Measurements from ENCODE around the gene MYOG. TPM values are rescaled to one million over a fixed set of nuclear protein-coding genes. Genes with fewer than 3 reads are reported as not detected.

Gene MYOG
- total RNA-seq, 1 experiment from 2014 or later, result not detected

GRCh38 chr1:203122159-203122558 is 36.3 kb upstream of the MYOG start:
- H3K27me3 Mint-ChIP-seq (ENCODE audit: insufficient read depth, unreplicated experiment), result no peaks in the 10 kb centered on the region
- TF ChIP-seq CTCF (IDR thresholded peaks at IDR 0.05; ENCODE audit: insufficient read depth in 1 of 2, low read depth in 1 of 2, low read length in 1 of 2, severe bottlenecking in 1 of 2, unreplicated experiment in 1 of 2), result no peak
- peaks cover 17% of the 10 kb centered on the region for H3K4me1 Mint-ChIP-seq (ENCODE audit: low read depth, unreplicated experiment)
- H3K9me3 Mint-ChIP-seq (ENCODE audit: unreplicated experiment), result no peaks in the 10 kb centered on the region
- POLR2A ChIA-PET, result no interaction called here
- DNase-seq, result no peak
- BruUV-seq (replicated peaks), result no TSS peak
- Histone ChIP-seq H3K36me3 (ENCODE audit: control insufficient read depth, insufficient read depth, low read length) (no peaks in the 10 kb centered on the region), H3K4me3 (ENCODE audit: low read depth, low read length) (no peak overlapping the region), H3K4me1 (peaks cover 14% of the 10 kb centered on the region), H3K9me3 (no peaks in the 10 kb centered on the region), H3K27me3 (replicated peaks; ENCODE audit: control insufficient read depth, insufficient read depth, low read length) (no peaks in the 10 kb centered on the region)
- H3K27ac Mint-ChIP-seq (ENCODE audit: unreplicated experiment), result no peak overlapping the region
- CTCF ChIA-PET, result no interaction called here
- no peaks in the 10 kb centered on the region for H3K36me3 Mint-ChIP-seq (ENCODE audit: insufficient read depth, unreplicated experiment)
- intact Hi-C loops (cut with micrococcal nuclease; ENCODE audit: unreplicated experiment), result no loop called here
- H3K4me3 Mint-ChIP-seq (ENCODE audit: unreplicated experiment), result no peak overlapping the region

- Histone ChIP-seq H3K4me3 (ENCODE audit: low read depth, low read length) (no peak overlapping the region), H3K27me3 (replicated peaks; ENCODE audit: control insufficient read depth, insufficient read depth, low read length) (no peaks in the 10 kb centered on the region), H3K9me3 (no peaks in the 10 kb centered on the region), H3K4me1 (peaks cover 6% of the 10 kb centered on the region), H3K36me3 (ENCODE audit: control insufficient read depth, insufficient read depth, low read length) (no peaks in the 10 kb centered on the region)
- no peak for TF ChIP-seq CTCF (IDR thresholded peaks at IDR 0.05; ENCODE audit: insufficient read depth in 1 of 2, low read depth in 1 of 2, low read length in 1 of 2, severe bottlenecking in 1 of 2, unreplicated experiment in 1 of 2)
- Mint-ChIP-seq H3K27ac (ENCODE audit: unreplicated experiment) (no peak overlapping the region), H3K9me3 (ENCODE audit: unreplicated experiment) (no peaks in the 10 kb centered on the region), H3K4me3 (ENCODE audit: unreplicated experiment) (no peak overlapping the region), H3K4me1 (ENCODE audit: low read depth, unreplicated experiment) (peaks cover 10% of the 10 kb centered on the region), H3K27me3 (ENCODE audit: insufficient read depth, unreplicated experiment) (no peaks in the 10 kb centered on the region), H3K36me3 (ENCODE audit: insufficient read depth, unreplicated experiment) (no peaks in the 10 kb centered on the region)
- CTCF ChIA-PET, result interaction anchor here (0.9 to 1.2 kb wide), 4 partner anchors 67 to 95 kb away, joined by 3 to 5 read pairs (median 3); no protein-coding TSS in a partner anchor
- DNase-seq, result no peak
- BruUV-seq (replicated peaks), result no TSS peak
- POLR2A ChIA-PET, result no interaction called here
- intact Hi-C loops (cut with micrococcal nuclease; ENCODE audit: unreplicated experiment), result no loop called here
Measured at GRCh38 chr1:203121186-203122015, 35.6 kb upstream of the MYOG start.

GRCh38 chr1:203120325-203121153 is 34.7 kb upstream of the MYOG start:
- no peaks in the 10 kb centered on the region for H3K36me3 Mint-ChIP-seq (ENCODE audit: insufficient read depth, unreplicated experiment)
- intact Hi-C loops (cut with micrococcal nuclease; ENCODE audit: unreplicated experiment), result no loop called here

More at GRCh38 chr1:203120325-203121153, 34.7 kb upstream of the MYOG start:
- Mint-ChIP-seq H3K4me1 (ENCODE audit: low read depth, unreplicated experiment) (peaks cover 2% of the 10 kb centered on the region), H3K27ac (ENCODE audit: unreplicated experiment) (no peak overlapping the region), H3K9me3 (ENCODE audit: unreplicated experiment) (no peaks in the 10 kb centered on the region), H3K27me3 (ENCODE audit: insufficient read depth, unreplicated experiment) (no peaks in the 10 kb centered on the region), H3K4me3 (ENCODE audit: unreplicated experiment) (no peak overlapping the region)
- Histone ChIP-seq H3K9me3 (no peaks in the 10 kb centered on the region), H3K4me3 (ENCODE audit: low read depth, low read length) (no peak overlapping the region), H3K4me1 (no peaks in the 10 kb centered on the region), H3K36me3 (ENCODE audit: control insufficient read depth, insufficient read depth, low read length) (no peaks in the 10 kb centered on the region), H3K27me3 (replicated peaks; ENCODE audit: control insufficient read depth, insufficient read depth, low read length) (no peaks in the 10 kb centered on the region)
- BruUV-seq (replicated peaks), result no TSS peak
- TF ChIP-seq CTCF (IDR thresholded peaks at IDR 0.05; ENCODE audit: insufficient read depth in 1 of 2, low read depth in 1 of 2, low read length in 1 of 2, severe bottlenecking in 1 of 2, unreplicated experiment in 1 of 2), result no peak
- no peak for DNase-seq
- ChIA-PET POLR2A (no interaction called here), CTCF (interaction anchor here (0.9 to 1.2 kb wide), 4 partner anchors 68 to 96 kb away, joined by 3 to 5 read pairs (median 3); no protein-coding TSS in a partner anchor)

Measured in Caco-2 (cell line).